Spleen (tissue), 11 donors: ENCODE data around the gene ZNF319. TPM values are rescaled to one million over a fixed set of nuclear protein-coding genes. Genes with fewer than 3 reads are reported as not detected.
A peak's percentile ranks its signal among the peaks of the same experiment; 100 is the strongest.

ENCODE experiments used
- DNase-seq: peaks from one replicate; pipeline ENCODE4 v3.0.0-alpha.2; 2020
- H3K27ac ChIP-seq, 8 donors: fragments of 200-600 bp; sonication (generic) in 7 of 8; 1 replicate in 4 of 8; 2 replicates in 4 of 8; pipeline versions ENCODE4 v1.5.0 to v1.8.0; 2016 to 2021; ENCODE audit warnings: inconsistent platforms in 4 of 8, mild to moderate bottlenecking in 4 of 8, moderate library complexity in 1 of 8
- H3K27me3 ChIP-seq, 7 donors: fragments of 200-600 bp; sonication (generic) in 6 of 7; replicated peaks in 1 of 7; 1 replicate in 4 of 7; 2 replicates in 3 of 7; pipeline versions ENCODE4 v1.5.0 to v1.8.0; 2016 to 2021; ENCODE audit warnings: inconsistent platforms in 3 of 7, mild to moderate bottlenecking in 1 of 7
- H3K36me3 ChIP-seq, 6 donors: fragments of 200-600 bp; sonication (generic) in 5 of 6; 1 replicate in 4 of 6; 2 replicates in 2 of 6; pipeline versions ENCODE4 v1.5.0 to v1.8.0; 2016 to 2021; ENCODE audit warnings: inconsistent platforms in 2 of 6
- H3K4me1 ChIP-seq, 6 donors: fragments of 200-600 bp; sonication (generic) in 5 of 6; 1 replicate in 3 of 6; 2 replicates in 3 of 6; pipeline versions ENCODE4 v1.5.0 to v1.8.0; 2016 to 2021; ENCODE audit warnings: inconsistent platforms in 3 of 6
- H3K4me3 ChIP-seq, 8 donors: fragments of 200-600 bp; sonication (generic) in 7 of 8; 1 replicate in 4 of 8; 2 replicates in 4 of 8; pipeline versions ENCODE4 v1.5.0 to v1.8.0; 2016 to 2021; ENCODE audit warnings: inconsistent platforms in 4 of 8, mild to moderate bottlenecking in 4 of 8, moderate library complexity in 2 of 8
- H3K9me3 ChIP-seq, 8 donors: fragments of 200-600 bp; sonication (generic) in 7 of 8; 1 replicate in 4 of 8; 2 replicates in 4 of 8; pipeline versions ENCODE4 v1.5.0 to v1.8.0; 2016 to 2021; ENCODE audit warnings: inconsistent platforms in 4 of 8
- CTCF ChIP-seq, 11 experiments: fragments of 200-600 bp in 7 of 11; fragments of 450-650 bp in 4 of 11; sonication (generic) in 4 of 11; IDR thresholded peaks in 8 of 11; conservative IDR thresholded peaks in 3 of 11; 1 replicate in 7 of 11; 2 replicates in 4 of 11; pipeline versions ENCODE4 v1.4.0 to v1.8.0; 2016 to 2021; ENCODE audit warnings: antibody characterized with exemption in 11 of 11, inconsistent platforms in 4 of 11, mild to moderate bottlenecking in 1 of 11
- POLR2A ChIP-seq, 3 donors: fragments of 450-650 bp; IDR thresholded peaks; one replicate each; pipeline ENCODE4 v1.5.1; 2017; ENCODE audit warnings: antibody characterized with exemption in 3 of 3, mild to moderate bottlenecking in 1 of 3
- POLR2AphosphoS5 ChIP-seq, 3 donors: sonication (generic); formaldehyde crosslinking; IDR thresholded peaks; one replicate each; pipeline ENCODE4 v1.5.1; 2017; ENCODE audit warnings: antibody characterized with exemption in 3 of 3
- WGBS, 5 donors: extraction: QIAGEN DNeasy Blood & Tissue Kit in 3 of 5; methylation state at CpG; one replicate each; pipeline versions ENCODE4 v1.1.5 to v1.1.7; 2013 to 2018; 5-methylcytosine and 5-hydroxymethylcytosine counted together
- intact Hi-C: fragments of 100-400 bp; cut with DNase I; formaldehyde crosslinking; loops from one replicate; pipeline ENCODE4 v1.15.0; 2023; ENCODE audit warnings: low total_unique reads
- polyA plus RNA-seq, 3 donors: library from polyadenylated mRNA; stranded (reverse); fragments of 200-250 nt; gene quantifications; one replicate each; pipeline ENCODE4 v1.2.1, GENCODE V29; 2013
- total RNA-seq, 7 donors: library from RNA; depleted of rRNA in 3 of 7; stranded (reverse); fragments of >200 nt in 3 of 7; fragmentation: NEBNext Ultra II Directional in 4 of 7; extraction: Animal tissue kit (Norgen Biotek cat#: 25700) in 4 of 7; gene quantifications; one replicate each; pipeline versions ENCODE4 v1.1.0 to v1.2.1, GENCODE V29; 2016 to 2021
- donor health status: healthy with polysubstance abuse.
- donor health status: DM: no; HTN: no; CAD: no; lungs with moderate emphysema.
- donor health status: DM: no; HTN: no; CAD: no.
- donor health status: Bipolar disorder and iron deficiency.
- donor health status: healthy.
- donor health status: DM: no; HTN: no; CAD: no.
- donor health status: DM: yes; HTN: yes; CAD: no.

The ZNF319 gene
- total and polyA plus RNA-seq, 10 donors = 3.0 to 23.4 (median 16.1) TPM

GRCh38 chr16:58042886-58043515 is 42.5 kb upstream of the ZNF319 start:
- no peak for DNase-seq
- intact Hi-C loops = no loop called here
- Histone ChIP-seq H3K36me3 (peaks cover 0 to 54% (median 0%) of the 10 kb centered on the region in 6 donors), H3K9me3 (no peaks in the 10 kb centered on the region), H3K4me3 (no peak overlapping the region), H3K27me3 (no peaks in the 10 kb centered on the region), H3K27ac (peak overlapping the region in 4 of 8 donors; percentile 0 to 72 (median 50)), H3K4me1 (peaks cover 5 to 72% (median 34%) of the 10 kb centered on the region in 6 donors)
- 91 to 95% (median 94%) methylated on average over 15 to 16 of the region's 16 CpGs for WGBS, 5 donors
- TF ChIP-seq POLR2A (IDR thresholded peaks at IDR 0.05) = no peak
- TF ChIP-seq POLR2AphosphoS5 (IDR thresholded peaks at IDR 0.05) = no peak
- TF ChIP-seq CTCF (IDR thresholded peaks at IDR 0.05 in 8 of 11, conservative IDR thresholded peaks at IDR 0.05 in 3 of 11) = no peak

- peak overlapping the region in 1 of 8 donors; percentile 13 for H3K27ac ChIP-seq
- WGBS, 5 donors = 82 to 94% (median 92%) methylated on average over 13 to 22 of the region's 22 CpGs
- no peak overlapping the region for H3K4me3 ChIP-seq
- TF ChIP-seq POLR2A (IDR thresholded peaks at IDR 0.05) (no peak), CTCF (IDR thresholded peaks at IDR 0.05 in 8 of 11, conservative IDR thresholded peaks at IDR 0.05 in 3 of 11) (no peak), POLR2AphosphoS5 (IDR thresholded peaks at IDR 0.05) (no peak)
- no peak for DNase-seq
- H3K4me1 ChIP-seq = peaks cover 5 to 70% (median 29%) of the 10 kb centered on the region in 6 donors
- H3K36me3 ChIP-seq = peaks cover 0 to 59% (median 0%) of the 10 kb centered on the region in 6 donors
- no peaks in the 10 kb centered on the region for H3K27me3 ChIP-seq
- H3K9me3 ChIP-seq = no peaks in the 10 kb centered on the region
- intact Hi-C loops = no loop called here
Measured at GRCh38 chr16:58042001-58042885, 41.8 kb upstream of the ZNF319 start.

GRCh38 chr16:58041628-58041955 is 41.1 kb upstream of the ZNF319 start:
- peaks cover 0 to 64% (median 24%) of the 10 kb centered on the region in 6 donors for H3K4me1 ChIP-seq
- H3K4me3 ChIP-seq = no peak overlapping the region
- H3K9me3 ChIP-seq = no peaks in the 10 kb centered on the region
- TF ChIP-seq POLR2AphosphoS5 (IDR thresholded peaks at IDR 0.05) (no peak), POLR2A (IDR thresholded peaks at IDR 0.05) (no peak)
- H3K36me3 ChIP-seq = peaks cover 0 to 59% (median 0%) of the 10 kb centered on the region in 6 donors
- H3K27ac ChIP-seq = no peak overlapping the region
- WGBS, 5 donors = 88 to 100% (median 91%) methylated on average over 1 to 18 of the region's 18 CpGs
- H3K27me3 ChIP-seq = no peaks in the 10 kb centered on the region
- DNase-seq = no peak
- intact Hi-C loops = no loop called here

DNA sequence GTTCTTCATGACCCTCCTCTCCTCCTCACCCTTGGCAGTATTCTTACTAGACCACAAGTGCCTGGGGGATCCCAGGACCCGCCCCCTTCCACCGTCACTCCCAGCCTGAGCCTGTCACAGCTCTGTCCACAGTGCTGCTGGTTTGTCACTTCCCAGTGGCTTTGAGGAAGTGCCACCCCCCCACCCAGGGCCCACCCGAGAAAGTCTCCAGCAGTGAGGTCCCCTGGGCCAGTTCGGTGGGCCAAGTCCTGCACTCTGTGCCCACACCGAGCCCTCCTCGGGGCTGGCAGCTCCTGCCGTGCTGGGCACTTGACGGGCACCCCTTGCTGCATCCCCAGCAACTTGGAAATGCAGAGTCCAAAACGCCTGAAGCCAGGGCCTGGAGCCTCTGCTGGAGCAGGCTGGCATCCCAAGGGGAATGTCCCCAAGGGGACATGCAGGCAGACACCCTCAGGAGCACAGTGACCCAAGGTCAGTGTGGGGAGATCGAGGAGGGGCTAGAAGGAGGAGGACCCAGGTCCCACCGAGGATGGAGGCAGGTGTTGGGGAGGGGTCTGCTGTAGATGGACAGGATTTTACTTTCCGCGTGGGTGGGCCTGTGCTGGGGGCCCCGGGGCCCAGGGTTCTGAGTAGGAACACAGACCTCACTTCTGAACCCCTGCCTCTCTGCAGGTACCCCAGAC is 40.6 kb upstream of the ZNF319 start:
- WGBS, 5 donors = 76 to 89% (median 81%) methylated on average over 10 to 14 of the region's 14 CpGs
- H3K27me3 ChIP-seq = no peaks in the 10 kb centered on the region
- TF ChIP-seq POLR2AphosphoS5 (IDR thresholded peaks at IDR 0.05) = no peak
- TF ChIP-seq POLR2A (IDR thresholded peaks at IDR 0.05) = no peak
- TF ChIP-seq CTCF (IDR thresholded peaks at IDR 0.05 in 8 of 11, conservative IDR thresholded peaks at IDR 0.05 in 3 of 11) = no peak
- peaks cover 0 to 63% (median 23%) of the 10 kb centered on the region in 6 donors for H3K4me1 ChIP-seq
- H3K36me3 ChIP-seq = peaks cover 0 to 59% (median 0%) of the 10 kb centered on the region in 6 donors
- no peaks in the 10 kb centered on the region for H3K9me3 ChIP-seq
- intact Hi-C loops = no loop called here
- H3K4me3 ChIP-seq = no peak overlapping the region
- H3K27ac ChIP-seq = no peak overlapping the region
- no peak for DNase-seq
